ENCODE data around the gene HSPA1A.
"Not testable (repeated sequence)": the region's sequence is repeated elsewhere in the genome, so short reads cannot be mapped to it uniquely, and the experiment has no call there.

The HSPA1A gene

DNA sequence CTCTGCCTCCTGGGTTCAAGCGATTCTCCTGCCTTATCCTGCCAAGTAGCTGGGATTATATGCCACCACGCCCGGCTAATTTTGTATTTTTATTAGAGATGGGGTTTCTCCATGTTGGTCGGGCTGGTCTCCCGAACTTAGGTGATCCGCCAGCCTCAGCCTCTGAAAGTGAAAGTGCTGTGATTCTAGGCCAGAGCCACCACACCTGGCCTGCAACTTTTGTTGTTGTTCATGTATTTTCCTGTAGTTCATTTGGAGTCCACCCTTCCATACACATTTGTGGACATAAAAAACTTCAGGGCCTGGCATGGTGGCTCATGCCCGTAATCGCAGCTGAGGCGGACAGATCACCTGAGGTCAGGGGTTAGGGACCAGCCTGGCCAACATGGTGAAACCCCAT, 26.7 kb downstream of the HSPA1A start:
- H3K27me3 ChIP-seq (replicated peaks; ENCODE audit: control insufficient read depth, insufficient read depth, low read length) = no peaks in the 10 kb centered on the region
- no peaks in the 10 kb centered on the region for H3K9me3 ChIP-seq (ENCODE audit: control insufficient read depth, low read length)
- H3K9ac ChIP-seq (ENCODE audit: low read length) = no peak overlapping the region
- DNase-seq (ENCODE audit: low read depth) = no peak
- peaks cover 13% of the 10 kb centered on the region for H3K4me1 ChIP-seq (ENCODE audit: control insufficient read depth, insufficient read depth, low read length)
- peaks cover 43% of the 10 kb centered on the region for H3K36me3 ChIP-seq (ENCODE audit: control insufficient read depth, insufficient read depth, low read length, severe bottlenecking)
- H3K4me3 ChIP-seq (ENCODE audit: low read length) = no peak overlapping the region

DNA sequence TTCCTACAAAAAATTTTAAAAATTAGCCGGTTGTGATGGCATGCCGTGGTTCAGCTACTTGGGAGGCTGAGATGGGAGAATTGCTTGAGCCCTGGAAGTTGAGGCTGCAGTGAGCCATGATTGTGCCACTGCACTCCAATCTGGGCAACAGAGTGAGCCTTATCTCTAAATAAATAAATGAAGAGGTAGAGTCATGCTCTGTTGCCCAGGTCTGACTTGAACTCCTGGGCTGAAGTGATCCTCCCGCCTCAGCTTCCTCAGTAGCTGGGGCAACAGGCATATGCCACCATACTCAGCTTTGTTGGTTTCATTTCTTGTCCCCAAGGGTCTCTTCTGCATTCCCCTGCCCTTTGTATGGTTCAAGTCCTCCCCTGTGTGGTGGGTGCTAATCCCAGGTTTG, 29.2 kb downstream of the HSPA1A start:
- Histone ChIP-seq H3K4me1 (ENCODE audit: control insufficient read depth, insufficient read depth, low read length) (no peaks in the 10 kb centered on the region), H3K36me3 (ENCODE audit: control insufficient read depth, insufficient read depth, low read length, severe bottlenecking) (peaks cover 18% of the 10 kb centered on the region), H3K4me3 (ENCODE audit: low read length) (no peak overlapping the region)

GRCh38 chr6:31847276-31847978, 32.1 kb downstream of the HSPA1A start:
- Histone ChIP-seq H3K4me3 (ENCODE audit: low read length) (no peak overlapping the region), H3K9me3 (ENCODE audit: control insufficient read depth, low read length) (no peaks in the 10 kb centered on the region), H3K9ac (ENCODE audit: low read length) (no peak overlapping the region), H3K27me3 (replicated peaks; ENCODE audit: control insufficient read depth, insufficient read depth, low read length) (no peaks in the 10 kb centered on the region), H3K36me3 (ENCODE audit: control insufficient read depth, insufficient read depth, low read length, severe bottlenecking) (no peaks in the 10 kb centered on the region), H3K4me1 (ENCODE audit: control insufficient read depth, insufficient read depth, low read length) (no peaks in the 10 kb centered on the region)
- no peak for DNase-seq (ENCODE audit: low read depth)

More for the DNA sequence above, 29.2 kb downstream of the HSPA1A start:
- no peak for DNase-seq (ENCODE audit: low read depth)
- Histone ChIP-seq H3K27me3 (replicated peaks; ENCODE audit: control insufficient read depth, insufficient read depth, low read length) (no peaks in the 10 kb centered on the region), H3K9ac (ENCODE audit: low read length) (no peak overlapping the region), H3K9me3 (ENCODE audit: control insufficient read depth, low read length) (no peaks in the 10 kb centered on the region)

GRCh38 chr6:31850765-31851484, 35.6 kb downstream of the HSPA1A start:
- H3K27me3 ChIP-seq (replicated peaks; ENCODE audit: control insufficient read depth, insufficient read depth, low read length) = no peaks in the 10 kb centered on the region
- no peak overlapping the region for H3K4me3 ChIP-seq (ENCODE audit: low read length)
- H3K36me3 ChIP-seq (ENCODE audit: control insufficient read depth, insufficient read depth, low read length, severe bottlenecking) = no peaks in the 10 kb centered on the region
- H3K4me1 ChIP-seq (ENCODE audit: control insufficient read depth, insufficient read depth, low read length) = no peaks in the 10 kb centered on the region
- H3K9me3 ChIP-seq (ENCODE audit: control insufficient read depth, low read length) = no peaks in the 10 kb centered on the region
- no peak overlapping the region for H3K9ac ChIP-seq (ENCODE audit: low read length)
- no peak for DNase-seq (ENCODE audit: low read depth)

GRCh38 chr6:31851485-31851832, 36.1 kb downstream of the HSPA1A start:
- Histone ChIP-seq H3K4me1 (ENCODE audit: control insufficient read depth, insufficient read depth, low read length) (no peaks in the 10 kb centered on the region), H3K36me3 (ENCODE audit: control insufficient read depth, insufficient read depth, low read length, severe bottlenecking) (no peaks in the 10 kb centered on the region), H3K27me3 (replicated peaks; ENCODE audit: control insufficient read depth, insufficient read depth, low read length) (no peaks in the 10 kb centered on the region), H3K4me3 (ENCODE audit: low read length) (no peak overlapping the region), H3K9me3 (ENCODE audit: control insufficient read depth, low read length) (no peaks in the 10 kb centered on the region), H3K9ac (ENCODE audit: low read length) (no peak overlapping the region)
- DNase-seq (ENCODE audit: low read depth) = peak; percentile 35

DNA sequence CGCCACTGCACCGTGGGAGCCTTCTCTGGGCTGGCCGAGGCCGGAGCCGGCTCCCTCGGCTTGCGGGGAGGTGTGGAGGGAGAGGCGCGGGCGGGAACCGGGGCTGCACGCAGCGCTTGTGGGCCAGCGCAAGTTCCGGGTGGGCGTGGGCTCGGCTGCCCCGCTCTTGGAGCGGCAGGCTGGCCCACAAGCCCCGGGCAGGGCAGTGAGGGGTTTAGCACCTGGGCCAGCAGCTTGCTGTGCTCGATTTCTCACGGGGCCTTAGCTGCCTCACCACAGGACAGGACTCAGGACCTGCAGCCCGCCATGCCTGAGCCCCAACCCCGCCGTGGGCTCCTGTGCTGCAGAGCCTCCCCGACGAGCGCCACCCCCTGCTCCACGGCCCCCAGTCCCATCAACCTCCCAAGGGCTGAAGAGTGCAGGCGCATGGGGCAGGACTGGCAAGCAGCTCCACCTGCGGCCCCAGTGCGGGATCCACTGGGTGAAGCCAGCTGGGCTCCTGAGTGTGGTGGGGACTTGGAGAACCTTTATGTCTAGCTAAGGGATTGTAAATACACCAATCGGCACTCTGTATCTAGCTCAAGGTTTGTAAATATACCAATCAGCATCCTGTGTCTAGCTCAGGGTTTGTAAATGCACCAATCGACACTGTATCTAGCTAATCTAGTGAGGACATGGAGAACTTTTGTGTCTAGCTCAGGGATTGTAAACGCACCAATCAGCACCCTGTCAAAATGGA, 36.8 kb downstream of the HSPA1A start:
- DNase-seq (ENCODE audit: low read depth); H3K36me3 ChIP-seq (ENCODE audit: control insufficient read depth, insufficient read depth, low read length, severe bottlenecking); H3K27me3 ChIP-seq (replicated peaks; ENCODE audit: control insufficient read depth, insufficient read depth, low read length); H3K9ac ChIP-seq (ENCODE audit: low read length); H3K4me3 ChIP-seq (ENCODE audit: low read length); H3K4me1 ChIP-seq (ENCODE audit: control insufficient read depth, insufficient read depth, low read length); H3K9me3 ChIP-seq (ENCODE audit: control insufficient read depth, low read length): not testable (repeated sequence)

- not testable (repeated sequence) for H3K4me3 ChIP-seq (ENCODE audit: low read length); H3K27me3 ChIP-seq (replicated peaks; ENCODE audit: control insufficient read depth, insufficient read depth, low read length)
Measured at GRCh38 chr6:31857774-31858173, 42.4 kb downstream of the HSPA1A start.

GRCh38 chr6:31858707-31859106, 43.4 kb downstream of the HSPA1A start:
- no peaks in the 10 kb centered on the region for H3K9me3 ChIP-seq (ENCODE audit: control insufficient read depth, low read length)
- H3K36me3 ChIP-seq (ENCODE audit: control insufficient read depth, insufficient read depth, low read length, severe bottlenecking) = peaks cover 38% of the 10 kb centered on the region
- no peak overlapping the region for H3K4me3 ChIP-seq (ENCODE audit: low read length)
- peaks cover 14% of the 10 kb centered on the region for H3K4me1 ChIP-seq (ENCODE audit: control insufficient read depth, insufficient read depth, low read length)
- DNase-seq (ENCODE audit: low read depth) = no peak
- H3K9ac ChIP-seq (ENCODE audit: low read length) = no peak overlapping the region
- H3K27me3 ChIP-seq (replicated peaks; ENCODE audit: control insufficient read depth, insufficient read depth, low read length) = no peaks in the 10 kb centered on the region

More at GRCh38 chr6:31857774-31858173, 42.4 kb downstream of the HSPA1A start:
- not testable (repeated sequence) for H3K9me3 ChIP-seq (ENCODE audit: control insufficient read depth, low read length); DNase-seq (ENCODE audit: low read depth); H3K4me1 ChIP-seq (ENCODE audit: control insufficient read depth, insufficient read depth, low read length); H3K9ac ChIP-seq (ENCODE audit: low read length)
- peaks cover 38% of the 10 kb centered on the region for H3K36me3 ChIP-seq (ENCODE audit: control insufficient read depth, insufficient read depth, low read length, severe bottlenecking)

- H3K4me3 ChIP-seq (ENCODE audit: low read length) = no peak overlapping the region
Measured at GRCh38 chr6:31859923-31860322, 44.6 kb downstream of the HSPA1A start.

GRCh38 chr6:31860349-31860748, 45.0 kb downstream of the HSPA1A start:
- Histone ChIP-seq H3K9ac (ENCODE audit: low read length) (no peak overlapping the region), H3K36me3 (ENCODE audit: control insufficient read depth, insufficient read depth, low read length, severe bottlenecking) (peaks cover 38% of the 10 kb centered on the region), H3K4me3 (ENCODE audit: low read length) (no peak overlapping the region), H3K9me3 (ENCODE audit: control insufficient read depth, low read length) (no peaks in the 10 kb centered on the region), H3K27me3 (replicated peaks; ENCODE audit: control insufficient read depth, insufficient read depth, low read length) (no peaks in the 10 kb centered on the region), H3K4me1 (ENCODE audit: control insufficient read depth, insufficient read depth, low read length) (peaks cover 14% of the 10 kb centered on the region)
- no peak for DNase-seq (ENCODE audit: low read depth)

More at GRCh38 chr6:31859923-31860322, 44.6 kb downstream of the HSPA1A start:
- peaks cover 14% of the 10 kb centered on the region for H3K4me1 ChIP-seq (ENCODE audit: control insufficient read depth, insufficient read depth, low read length)
- H3K27me3 ChIP-seq (replicated peaks; ENCODE audit: control insufficient read depth, insufficient read depth, low read length) = no peaks in the 10 kb centered on the region
- H3K9ac ChIP-seq (ENCODE audit: low read length) = no peak overlapping the region
- no peak for DNase-seq (ENCODE audit: low read depth)
- H3K9me3 ChIP-seq (ENCODE audit: control insufficient read depth, low read length) = no peaks in the 10 kb centered on the region
- H3K36me3 ChIP-seq (ENCODE audit: control insufficient read depth, insufficient read depth, low read length, severe bottlenecking) = peaks cover 38% of the 10 kb centered on the region

DNA sequence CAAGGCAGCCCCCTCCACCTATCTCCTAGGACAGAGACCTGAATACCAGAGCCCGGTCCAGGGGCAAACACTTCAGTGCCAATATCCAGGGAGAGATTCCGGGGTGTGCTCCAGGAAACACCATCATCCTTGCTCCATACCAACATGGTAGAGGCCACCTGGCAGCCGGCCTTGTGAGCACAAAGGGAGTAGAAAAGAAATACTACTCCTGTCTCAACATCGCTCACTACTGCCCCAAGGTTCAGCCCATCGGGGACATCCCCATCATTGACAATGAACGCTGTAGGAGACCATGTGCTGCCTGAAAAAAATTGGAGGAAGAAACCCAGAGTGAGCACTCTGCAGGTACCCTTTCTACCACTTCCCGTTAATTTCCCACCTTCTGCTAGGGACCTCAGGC, 45.8 kb downstream of the HSPA1A start:
- Histone ChIP-seq H3K9me3 (ENCODE audit: control insufficient read depth, low read length) (no peaks in the 10 kb centered on the region), H3K27me3 (replicated peaks; ENCODE audit: control insufficient read depth, insufficient read depth, low read length) (no peaks in the 10 kb centered on the region), H3K9ac (ENCODE audit: low read length) (no peak overlapping the region), H3K4me1 (ENCODE audit: control insufficient read depth, insufficient read depth, low read length) (peaks cover 14% of the 10 kb centered on the region), H3K4me3 (ENCODE audit: low read length) (no peak overlapping the region), H3K36me3 (ENCODE audit: control insufficient read depth, insufficient read depth, low read length, severe bottlenecking) (peaks cover 38% of the 10 kb centered on the region)
- DNase-seq (ENCODE audit: low read depth) = no peak

Data from adipocyte (in vitro differentiated cells).